OCI-LY7 (cell line): Measurements from ENCODE around the gene PARN. TPM values are rescaled to one million over a fixed set of nuclear protein-coding genes. Genes with fewer than 3 reads are reported as not detected.

ENCODE experiments used
- BruUV-seq: library from RNA; stranded (reverse); fragments of 400-500 nt; replicated peaks from 2 replicates; lab custom pipeline; 2021; lab: Mats Ljungman, UMichigan
- CTCF ChIA-PET: fragments of 300-600 bp; sonication (Branson Sonifier 250); formaldehyde crosslinking; loops from one replicate; lab custom pipeline; 2022; ENCODE audit warnings: antibody characterized with exemption; ENCODE audit not compliant: unreplicated experiment; lab: Charles Lee
- POLR2A ChIA-PET: fragments of 300-600 bp; sonication (Branson Sonifier 250); formaldehyde crosslinking; loops from one replicate; lab custom pipeline; 2022; ENCODE audit warnings: antibody characterized with exemption; lab: Charles Lee
- DNase-seq: peaks from one replicate; pipeline ENCODE4 v3.0.0-alpha.2; 2015; ENCODE audit warnings: low spot score
- H2AFZ ChIP-seq: fragments of 200-600 bp; sonication (generic), shearing (Covaris generic); 2 replicates; pipeline ENCODE4 v1.6.1; 2014; ENCODE audit warnings: mild to moderate bottlenecking, antibody characterized with exemption, low read length, moderate library complexity
- H3K27ac ChIP-seq: fragments of 200-600 bp; sonication (generic); 2 replicates; pipeline ENCODE4 v1.5.1; 2014; ENCODE audit warnings: mixed run types, low read depth, mild to moderate bottlenecking, moderate library complexity, low read length, inconsistent platforms; ENCODE audit not compliant: poor library complexity, severe bottlenecking
- H3K36me3 ChIP-seq: fragments of 200-600 bp; sonication (generic); 2 replicates; pipeline ENCODE4 v1.6.1; 2014; ENCODE audit warnings: mild to moderate bottlenecking, antibody characterized with exemption, low read length, moderate library complexity, mixed read lengths; ENCODE audit not compliant: insufficient read depth
- H3K4me1 ChIP-seq: fragments of 200-600 bp; sonication (generic); 2 replicates; pipeline ENCODE4 v1.5.1; 2014; ENCODE audit warnings: mild to moderate bottlenecking, low read length; ENCODE audit not compliant: insufficient read depth, poor library complexity, severe bottlenecking
- H3K4me2 ChIP-seq: fragments of 200-600 bp; sonication (generic); 2 replicates; pipeline ENCODE4 v1.6.1; 2014; ENCODE audit warnings: mild to moderate bottlenecking, low read length
- H3K4me3 ChIP-seq: fragments of 200-600 bp; sonication (generic); 2 replicates; pipeline ENCODE4 v1.5.1; 2014; ENCODE audit warnings: mild to moderate bottlenecking, low read depth, low read length; ENCODE audit not compliant: poor library complexity, severe bottlenecking
- H3K79me2 ChIP-seq: fragments of 200-600 bp; sonication (generic); 2 replicates; pipeline ENCODE4 v1.6.1; 2016; ENCODE audit warnings: low read depth, mild to moderate bottlenecking, low read length, moderate library complexity, mixed read lengths; ENCODE audit not compliant: insufficient read depth
- H3K9me2 ChIP-seq: fragments of 200-600 bp; sonication (generic); 2 replicates; pipeline ENCODE4 v1.6.1; 2016; ENCODE audit warnings: mild to moderate bottlenecking, low read length, mixed read lengths; ENCODE audit not compliant: insufficient read depth
- H3K9me3 ChIP-seq: fragments of 200-600 bp; sonication (generic); 2 replicates; pipeline ENCODE4 v1.6.1; 2014; ENCODE audit warnings: mild to moderate bottlenecking, mixed run types, low read length, mixed read lengths
- H4K20me1 ChIP-seq: fragments of 200-600 bp; sonication (generic); 2 replicates; pipeline ENCODE4 v1.6.1; 2014; ENCODE audit warnings: mild to moderate bottlenecking, antibody characterized with exemption, low read length, moderate library complexity, mixed read lengths; ENCODE audit not compliant: insufficient read depth
- CTCF ChIP-seq: fragments of 200-600 bp; sonication (generic); conservative IDR thresholded peaks from 2 replicates; pipeline ENCODE4 v1.5.1; 2014; ENCODE audit warnings: mild to moderate bottlenecking, antibody characterized with exemption, low read length, moderate library complexity, mixed read lengths
- EZH2phosphoT487 ChIP-seq: fragments of 200-600 bp; sonication (generic); IDR thresholded peaks from 2 replicates; pipeline ENCODE4 v1.6.1; 2018; ENCODE audit warnings: low read depth, borderline replicate concordance, mild to moderate bottlenecking, mixed run types, antibody characterized with exemption, low read length, moderate library complexity, mixed read lengths
- intact Hi-C: fragments of 100-400 bp; cut with micrococcal nuclease; formaldehyde crosslinking; loops from one replicate; pipeline ENCODE4 v1.10.0; 2022; ENCODE audit not compliant: unreplicated experiment
- total RNA-seq, 2 experiments: library from RNA; depleted of rRNA in 1 of 2; stranded (reverse); fragments of >200 nt in 1 of 2; shearing (Covaris generic) in 1 of 2; gene quantifications; 2 replicates each; pipeline ENCODE4 v1.2.3, GENCODE V29; 2014 to 2022

Gene PARN
- total RNA-seq, 2 experiments from 2014 or later, result 40.1 to 76.5 TPM

GRCh38 chr16:14448879-14449278 is 181.2 kb downstream of the PARN start:
- Histone ChIP-seq H4K20me1 (no peaks in the 10 kb centered on the region), H2AFZ (no peak overlapping the region), H3K36me3 (peaks cover 18% of the 10 kb centered on the region), H3K79me2 (no peaks in the 10 kb centered on the region), H3K27ac (no peak overlapping the region), H3K9me2 (no peaks in the 10 kb centered on the region), H3K4me3 (no peak overlapping the region), H3K4me2 (no peak overlapping the region), H3K4me1 (no peaks in the 10 kb centered on the region), H3K9me3 (no peaks in the 10 kb centered on the region)
- DNase-seq, result no peak
- no TSS peak for BruUV-seq
- TF ChIP-seq EZH2phosphoT487, result no peak
- TF ChIP-seq CTCF, result no peak
- ChIA-PET POLR2A (interaction anchor here (0.5 kb wide), 1 partner anchor 10 kb away, joined by 4 read pairs; no protein-coding TSS in a partner anchor), CTCF (no interaction called here)
- intact Hi-C loops, result no loop called here

- intact Hi-C loops, result no loop called here
- no TSS peak for BruUV-seq
- no peak for TF ChIP-seq EZH2phosphoT487
- TF ChIP-seq CTCF, result no peak
- no peaks in the 10 kb centered on the region for H3K79me2 ChIP-seq
- H3K4me2 ChIP-seq, result no peak overlapping the region
- no peak overlapping the region for H3K27ac ChIP-seq
- H4K20me1 ChIP-seq, result no peaks in the 10 kb centered on the region
- no peaks in the 10 kb centered on the region for H3K9me3 ChIP-seq
- peaks cover 24% of the 10 kb centered on the region for H3K36me3 ChIP-seq
- no peak overlapping the region for H3K4me3 ChIP-seq
- DNase-seq, result no peak
- ChIA-PET CTCF (no interaction called here), POLR2A (interaction anchor here (0.8 to 1.9 kb wide), 4 partner anchors 9 to 47 kb away, joined by 3 to 5 read pairs (median 4); no protein-coding TSS in a partner anchor)
- H3K4me1 ChIP-seq, result no peaks in the 10 kb centered on the region
- H2AFZ ChIP-seq, result no peak overlapping the region
- no peaks in the 10 kb centered on the region for H3K9me2 ChIP-seq
Observed at GRCh38 chr16:14447783-14448182, 182.3 kb downstream of the PARN start.

GRCh38 chr16:14446796-14447195 is 183.3 kb downstream of the PARN start:
- intact Hi-C loops, result no loop called here
- ChIA-PET CTCF (no interaction called here), POLR2A (interaction anchor here (0.7 to 1.9 kb wide), 3 partner anchors 8 to 176 kb away, joined by 3 to 5 read pairs (median 4); no protein-coding TSS in a partner anchor)
- Histone ChIP-seq H3K4me3 (no peak overlapping the region), H3K9me2 (no peaks in the 10 kb centered on the region), H3K4me2 (no peak overlapping the region), H3K36me3 (peaks cover 32% of the 10 kb centered on the region), H3K9me3 (no peaks in the 10 kb centered on the region), H3K27ac (no peak overlapping the region), H3K4me1 (no peaks in the 10 kb centered on the region), H3K79me2 (no peaks in the 10 kb centered on the region), H4K20me1 (no peaks in the 10 kb centered on the region), H2AFZ (no peak overlapping the region)
- no TSS peak for BruUV-seq
- no peak for DNase-seq
- TF ChIP-seq EZH2phosphoT487 (no peak), CTCF (no peak)
